ENCODE results near the gene SEC22A. TPM values are rescaled to one million over a fixed set of nuclear protein-coding genes. Genes with fewer than 3 reads are reported as not detected.

The SEC22A gene
- total RNA-seq, 3 donors from 2014 or later = 11.7 to 13.7 (median 11.8) TPM

DNA sequence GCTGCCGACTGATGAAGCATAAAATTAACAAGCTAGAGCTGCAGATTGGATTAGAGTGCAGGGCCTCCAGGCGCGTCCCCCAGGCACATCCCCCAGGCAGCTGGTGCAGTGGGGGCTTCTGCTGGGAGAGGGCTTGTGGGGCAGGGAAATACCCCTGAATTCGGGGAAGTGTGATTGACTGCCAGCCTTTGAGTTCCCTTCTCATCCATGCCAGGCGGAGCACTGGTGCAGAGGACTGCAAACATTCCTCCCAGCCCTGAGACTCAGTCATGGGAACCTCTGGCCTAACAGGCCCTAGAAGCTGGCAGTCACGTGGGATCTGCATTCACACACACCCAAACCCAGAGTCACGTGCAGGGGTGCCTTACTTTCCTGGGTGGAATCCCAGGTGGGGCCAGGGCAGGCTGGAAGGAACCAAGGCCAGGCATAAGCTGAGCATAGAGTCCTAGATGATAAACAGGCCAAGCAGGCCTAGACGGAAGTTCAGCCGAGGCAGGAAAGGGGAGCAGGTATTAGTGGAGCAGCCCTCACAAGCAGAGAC is 46.2 kb upstream of the SEC22A start:
- Histone ChIP-seq H3K9me3 (no peaks in the 10 kb centered on the region), H3K36me3 (ENCODE audit: low read depth) (no peaks in the 10 kb centered on the region), H3K4me3 (no peak overlapping the region), H3K4me1 (ENCODE audit: low read depth) (peaks cover 3% of the 10 kb centered on the region)
- intact Hi-C loops (cut with DNase I, micrococcal nuclease) = no loop called here
- TF ChIP-seq, protein P1, sequence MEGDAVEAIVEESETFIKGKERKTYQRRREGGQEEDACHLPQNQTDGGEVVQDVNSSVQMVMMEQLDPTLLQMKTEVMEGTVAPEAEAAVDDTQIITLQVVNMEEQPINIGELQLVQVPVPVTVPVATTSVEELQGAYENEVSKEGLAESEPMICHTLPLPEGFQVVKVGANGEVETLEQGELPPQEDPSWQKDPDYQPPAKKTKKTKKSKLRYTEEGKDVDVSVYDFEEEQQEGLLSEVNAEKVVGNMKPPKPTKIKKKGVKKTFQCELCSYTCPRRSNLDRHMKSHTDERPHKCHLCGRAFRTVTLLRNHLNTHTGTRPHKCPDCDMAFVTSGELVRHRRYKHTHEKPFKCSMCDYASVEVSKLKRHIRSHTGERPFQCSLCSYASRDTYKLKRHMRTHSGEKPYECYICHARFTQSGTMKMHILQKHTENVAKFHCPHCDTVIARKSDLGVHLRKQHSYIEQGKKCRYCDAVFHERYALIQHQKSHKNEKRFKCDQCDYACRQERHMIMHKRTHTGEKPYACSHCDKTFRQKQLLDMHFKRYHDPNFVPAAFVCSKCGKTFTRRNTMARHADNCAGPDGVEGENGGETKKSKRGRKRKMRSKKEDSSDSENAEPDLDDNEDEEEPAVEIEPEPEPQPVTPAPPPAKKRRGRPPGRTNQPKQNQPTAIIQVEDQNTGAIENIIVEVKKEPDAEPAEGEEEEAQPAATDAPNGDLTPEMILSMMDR (IDR thresholded peaks at IDR 0.05) = no peak
- DNase-seq (no peak), ATAC-seq (no peak)

DNA sequence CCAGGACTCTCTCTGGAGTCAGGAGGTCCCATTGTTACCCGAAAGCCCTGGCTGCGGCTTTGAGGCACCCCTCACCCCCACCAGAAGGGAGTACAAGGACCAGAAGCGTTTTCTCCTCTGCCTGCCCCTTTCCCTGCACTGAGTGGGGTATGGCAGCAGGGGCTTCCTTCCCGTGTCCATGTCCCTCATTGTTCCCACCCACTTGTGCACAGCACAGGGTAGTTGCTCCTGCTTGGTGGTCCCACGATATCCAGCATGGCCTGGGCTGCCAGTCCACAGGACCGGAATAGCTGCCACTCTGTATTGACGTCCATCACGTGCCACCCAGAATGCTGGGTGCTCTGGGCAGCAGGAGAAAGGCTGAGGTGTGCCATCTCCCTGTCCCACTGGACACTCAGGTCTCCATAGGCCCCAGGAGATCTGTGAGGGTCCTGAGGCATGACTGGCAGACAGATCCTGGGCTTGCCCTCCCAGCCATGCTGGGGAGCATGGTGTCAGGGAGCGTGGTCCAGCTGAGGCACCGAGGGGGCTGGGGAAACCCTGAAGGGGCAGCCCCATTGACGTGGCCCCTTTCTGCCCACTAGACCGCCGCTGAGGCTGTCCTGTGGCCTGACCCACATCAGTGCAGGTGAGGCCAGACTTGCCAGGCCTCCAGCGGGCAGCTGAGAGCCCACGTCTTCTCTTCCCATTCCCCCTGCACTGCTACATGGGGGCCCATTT is 45.3 kb upstream of the SEC22A start:
- TF ChIP-seq, protein P1 (IDR thresholded peaks at IDR 0.05) = no peak
- DNase-seq (no peak), ATAC-seq (no peak)
- H3K36me3 ChIP-seq (ENCODE audit: low read depth) = no peaks in the 10 kb centered on the region
- intact Hi-C loops (cut with DNase I, micrococcal nuclease) = no loop called here
- no peaks in the 10 kb centered on the region for H3K9me3 ChIP-seq
- H3K4me1 ChIP-seq (ENCODE audit: low read depth) = peaks cover 3% of the 10 kb centered on the region
- no peak overlapping the region for H3K4me3 ChIP-seq

DNA sequence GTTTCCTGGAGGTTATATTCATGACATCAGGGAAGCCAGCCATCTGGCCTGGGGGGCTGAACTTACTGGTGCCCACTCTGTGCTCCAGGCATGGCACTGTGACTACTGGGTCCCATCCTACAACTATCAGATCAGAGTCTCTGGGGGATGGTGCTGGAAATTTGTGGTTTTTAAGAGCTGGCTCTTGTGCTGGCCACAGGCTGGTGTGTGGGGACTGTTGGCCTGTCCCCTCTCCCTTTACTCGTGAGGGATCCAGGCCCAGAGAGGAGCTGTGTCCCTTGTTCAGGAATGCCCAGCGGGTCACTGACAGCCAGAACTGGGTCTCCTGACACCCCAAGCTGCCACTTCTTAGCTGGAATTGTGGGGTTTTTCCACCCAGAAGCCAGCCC is 44.5 kb upstream of the SEC22A start:
- DNase-seq (no peak), ATAC-seq (no peak)
- TF ChIP-seq, protein P1 (IDR thresholded peaks at IDR 0.05) = no peak
- H3K36me3 ChIP-seq (ENCODE audit: low read depth) = no peaks in the 10 kb centered on the region
- intact Hi-C loops (cut with DNase I, micrococcal nuclease) = no loop called here
- H3K4me1 ChIP-seq (ENCODE audit: low read depth) = peaks cover 3% of the 10 kb centered on the region
- no peaks in the 10 kb centered on the region for H3K9me3 ChIP-seq
- no peak overlapping the region for H3K4me3 ChIP-seq

DNA sequence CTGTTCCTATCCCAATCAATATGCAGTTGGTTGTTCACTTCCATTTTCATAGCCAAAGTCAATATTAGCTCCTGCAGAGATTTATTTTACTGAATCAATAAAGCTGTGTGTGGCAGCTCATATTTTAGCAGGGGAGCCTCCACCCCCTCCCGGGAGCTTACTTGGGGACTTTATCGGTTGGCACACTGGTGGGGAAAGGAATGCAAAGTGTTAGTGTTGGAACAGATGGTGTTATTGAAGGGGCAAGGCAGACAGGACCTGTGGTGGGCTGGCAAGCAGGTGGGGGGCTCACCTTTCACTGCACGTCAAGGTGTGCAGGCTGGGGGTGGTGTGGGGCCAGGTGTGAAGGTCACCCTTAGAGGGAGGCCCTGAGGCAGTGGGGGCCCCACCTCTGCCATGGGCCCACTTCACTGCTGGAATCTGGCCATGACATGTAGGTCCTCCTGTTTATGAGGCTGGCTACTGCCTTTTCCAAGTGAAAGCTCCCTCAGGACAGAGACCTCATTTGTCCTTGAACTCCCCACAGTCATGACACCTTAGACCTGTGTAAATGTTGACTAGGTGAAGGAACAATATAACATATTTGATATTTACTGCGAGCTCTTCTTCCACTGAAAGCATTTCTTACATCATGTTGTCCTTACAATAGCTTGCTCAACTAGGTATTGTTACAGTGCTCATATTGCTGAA is 44.0 kb upstream of the SEC22A start:
- intact Hi-C loops (cut with DNase I, micrococcal nuclease) = no loop called here
- DNase-seq (no peak), ATAC-seq (peak; percentile 33)
- no peak overlapping the region for H3K4me3 ChIP-seq
- no peaks in the 10 kb centered on the region for H3K36me3 ChIP-seq (ENCODE audit: low read depth)
- H3K9me3 ChIP-seq = no peaks in the 10 kb centered on the region
- H3K4me1 ChIP-seq (ENCODE audit: low read depth) = peaks cover 3% of the 10 kb centered on the region
- TF ChIP-seq, protein P1 (IDR thresholded peaks at IDR 0.05) = no peak

DNA sequence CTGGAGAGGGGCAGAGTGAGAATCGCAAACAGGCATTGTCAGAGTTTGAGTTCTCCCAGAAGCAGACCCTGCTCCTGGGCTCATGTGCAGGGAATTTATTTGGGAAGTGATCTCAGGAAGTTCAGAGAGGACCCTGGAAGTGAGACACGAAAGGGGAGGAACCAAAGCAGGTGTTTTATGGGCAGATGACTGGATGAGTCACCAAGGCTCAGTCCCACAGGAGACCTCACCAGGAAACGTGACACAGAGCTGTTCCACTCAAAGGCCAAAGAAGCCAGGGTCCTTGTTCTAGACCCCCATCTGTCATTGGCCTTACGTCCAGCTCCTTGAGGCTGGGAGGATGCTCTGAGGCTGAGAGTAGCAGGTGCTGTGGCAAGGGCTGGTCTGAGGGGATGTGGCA is 43.4 kb upstream of the SEC22A start:
- DNase-seq = no peak
- TF ChIP-seq, protein P1 (IDR thresholded peaks at IDR 0.05) = no peak
- peak; percentile 80 for ATAC-seq
- no peaks in the 10 kb centered on the region for H3K36me3 ChIP-seq (ENCODE audit: low read depth)
- intact Hi-C loops (cut with DNase I, micrococcal nuclease) = no loop called here
- H3K4me3 ChIP-seq = no peak overlapping the region
- H3K9me3 ChIP-seq = no peaks in the 10 kb centered on the region
- H3K4me1 ChIP-seq (ENCODE audit: low read depth) = peaks cover 3% of the 10 kb centered on the region

Measured in mucosa of descending colon (tissue), 3 donors.